Measurements from ENCODE around the gene PPP5C.
"Not testable (repeated sequence)": the region's sequence is repeated elsewhere in the genome, so short reads cannot be mapped to it uniquely, and the experiment has no call there.

Gene PPP5C

GRCh38 chr19:46364359-46364758, 17.5 kb downstream of the PPP5C start:
- in situ Hi-C loops (cut with MboI; ENCODE audit: low sequenced_read_pairs), result no loop called here

- in situ Hi-C loops (cut with MboI; ENCODE audit: low sequenced_read_pairs), result no loop called here
Measured at GRCh38 chr19:46365561-46365960, 18.7 kb downstream of the PPP5C start.

- in situ Hi-C loops (cut with MboI; ENCODE audit: low sequenced_read_pairs), result no loop called here
Measured at GRCh38 chr19:46366620-46367292, 19.9 kb downstream of the PPP5C start.

- in situ Hi-C loops (cut with MboI; ENCODE audit: low sequenced_read_pairs), result no loop called here
Measured at GRCh38 chr19:46367426-46367825, 20.5 kb downstream of the PPP5C start.

GRCh38 chr19:46368116-46368515, 21.2 kb downstream of the PPP5C start:
- in situ Hi-C loops (cut with MboI; ENCODE audit: low sequenced_read_pairs), result no loop called here

- in situ Hi-C loops (cut with MboI; ENCODE audit: low sequenced_read_pairs), result no loop called here
Measured at GRCh38 chr19:46369817-46370216, 22.9 kb downstream of the PPP5C start.

GRCh38 chr19:46371371-46371901, 24.5 kb downstream of the PPP5C start:
- in situ Hi-C loops (cut with MboI; ENCODE audit: low sequenced_read_pairs), result no loop called here

- in situ Hi-C loops (cut with MboI; ENCODE audit: low sequenced_read_pairs), result no loop called here
Measured at GRCh38 chr19:46372901-46373490, 26.1 kb downstream of the PPP5C start.

- in situ Hi-C loops (cut with MboI; ENCODE audit: low sequenced_read_pairs), result no loop called here
Measured at GRCh38 chr19:46373491-46374359, 26.8 kb downstream of the PPP5C start.

- in situ Hi-C loops (cut with MboI; ENCODE audit: low sequenced_read_pairs), result no loop called here
Measured at GRCh38 chr19:46374536-46375475, 27.9 kb downstream of the PPP5C start.

GRCh38 chr19:46375476-46376067, 28.7 kb downstream of the PPP5C start:
- in situ Hi-C loops (cut with MboI; ENCODE audit: low sequenced_read_pairs), result not testable (repeated sequence)

GRCh38 chr19:46376241-46377153, 29.6 kb downstream of the PPP5C start:
- in situ Hi-C loops (cut with MboI; ENCODE audit: low sequenced_read_pairs), result no loop called here

GRCh38 chr19:46378268-46378667, 31.4 kb downstream of the PPP5C start:
- in situ Hi-C loops (cut with MboI; ENCODE audit: low sequenced_read_pairs), result no loop called here

GRCh38 chr19:46380690-46381089, 33.8 kb downstream of the PPP5C start:
- in situ Hi-C loops (cut with MboI; ENCODE audit: low sequenced_read_pairs), result no loop called here

- in situ Hi-C loops (cut with MboI; ENCODE audit: low sequenced_read_pairs), result no loop called here
Measured at GRCh38 chr19:46381346-46381745, 34.5 kb downstream of the PPP5C start.

- in situ Hi-C loops (cut with MboI; ENCODE audit: low sequenced_read_pairs), result no loop called here
Measured at GRCh38 chr19:46381756-46382345, 35.0 kb downstream of the PPP5C start.

- in situ Hi-C loops (cut with MboI; ENCODE audit: low sequenced_read_pairs), result no loop called here
Measured at GRCh38 chr19:46383171-46383815, 36.4 kb downstream of the PPP5C start.

- in situ Hi-C loops (cut with MboI; ENCODE audit: low sequenced_read_pairs), result no loop called here
Measured at GRCh38 chr19:46383846-46384245, 37.0 kb downstream of the PPP5C start.
